HEK293 (cell line): ENCODE results near the gene CYB561A3.

ENCODE experiments used
- CTCF ChIA-PET: fragments of 350-600 bp; formaldehyde crosslinking; extraction: SDS; loops from one replicate; lab custom pipeline; 2021; ENCODE audit warnings: antibody characterized with exemption; lab: Yijun Ruan, JAX
- POLR2A ChIA-PET: fragments of 300-600 bp; formaldehyde crosslinking; extraction: SDS; loops from one replicate; lab custom pipeline; 2020; ENCODE audit warnings: antibody characterized with exemption, inconsistent platforms; lab: Yijun Ruan, JAX
- H3K27ac ChIP-seq: fragments of 200-500 bp; sonication (Bioruptor generic); 2 replicates; pipeline ENCODE4 v1.5.1; 2014; ENCODE audit warnings: low read depth, low read length, control low read depth, inconsistent platforms; ENCODE audit errors: extremely low read depth
- H3K36me3 ChIP-seq, 2 experiments: fragments of 200-500 bp in 1 of 2; sonication (Bioruptor generic) in 1 of 2; 1 replicate in 1 of 2; 2 replicates in 1 of 2; pipeline ENCODE4 v1.5.1; 2014 to 2017; ENCODE audit warnings: inconsistent platforms in 2 of 2, low read length in 2 of 2; ENCODE audit not compliant: control insufficient read depth in 2 of 2, insufficient read depth in 1 of 2
- H3K4me1 ChIP-seq: fragments of 200-500 bp; sonication (Bioruptor generic); 2 replicates; pipeline ENCODE4 v1.5.1; 2014; ENCODE audit warnings: mild to moderate bottlenecking, low read length, inconsistent platforms; ENCODE audit not compliant: control insufficient read depth, insufficient read depth
- H3K4me3 ChIP-seq: 2 replicates; pipeline ENCODE4 v1.5.1; 2011; ENCODE audit warnings: low read depth, mild to moderate bottlenecking, control low read depth, low read length, moderate library complexity
- H3K9me3 ChIP-seq: fragments of 200-500 bp; sonication (Bioruptor generic); 2 replicates; pipeline ENCODE4 v1.5.1; 2014; ENCODE audit warnings: low read depth, low read length, inconsistent platforms; ENCODE audit not compliant: control insufficient read depth, insufficient read depth
- EGR2 ChIP-seq: fragments of 450-650 bp; formaldehyde crosslinking; IDR thresholded peaks from 2 replicates; pipeline ENCODE4 v1.5.1; 2016; ENCODE audit warnings: low read depth, missing biosample characterization, missing genetic modification characterization
- GLI4 ChIP-seq: fragments of 450-650 bp; formaldehyde crosslinking; IDR thresholded peaks from 2 replicates; pipeline ENCODE4 v1.5.1; 2016; ENCODE audit warnings: missing biosample characterization, missing genetic modification characterization
- HIC1 ChIP-seq: fragments of 450-650 bp; formaldehyde crosslinking; IDR thresholded peaks from 2 replicates; pipeline ENCODE4 v1.5.1; 2016; ENCODE audit warnings: missing biosample characterization, missing genetic modification characterization
- PRDM10 ChIP-seq: fragments of 450-650 bp; formaldehyde crosslinking; IDR thresholded peaks from 2 replicates; pipeline ENCODE4 v1.5.1; 2016; ENCODE audit warnings: missing biosample characterization, missing genetic modification characterization
- REST ChIP-seq: fragments of 450-650 bp; formaldehyde crosslinking; IDR thresholded peaks from 2 replicates; pipeline ENCODE4 v1.5.1; 2016; ENCODE audit warnings: missing biosample characterization, missing genetic modification characterization
- TSHZ1 ChIP-seq: fragments of 450-650 bp; formaldehyde crosslinking; IDR thresholded peaks from 2 replicates; pipeline ENCODE4 v1.5.1; 2016; ENCODE audit warnings: missing biosample characterization, missing genetic modification characterization, borderline replicate concordance
- ZNF157 ChIP-seq: fragments of 450-650 bp; formaldehyde crosslinking; IDR thresholded peaks from 2 replicates; pipeline ENCODE4 v1.5.1; 2016; ENCODE audit warnings: missing biosample characterization, missing genetic modification characterization
- ZNF302 ChIP-seq: fragments of 450-650 bp; formaldehyde crosslinking; IDR thresholded peaks from 2 replicates; pipeline ENCODE4 v1.5.1; 2016; ENCODE audit warnings: missing biosample characterization, missing genetic modification characterization, low read depth
- ZNF529 ChIP-seq: fragments of 450-650 bp; formaldehyde crosslinking; IDR thresholded peaks from 2 replicates; pipeline ENCODE4 v1.5.1; 2017; ENCODE audit warnings: missing genetic modification characterization, missing biosample characterization; ENCODE audit not compliant: insufficient replicate concordance
- ZNF560 ChIP-seq: fragments of 450-650 bp; formaldehyde crosslinking; IDR thresholded peaks from 2 replicates; pipeline ENCODE4 v1.5.1; 2017; ENCODE audit warnings: missing biosample characterization, missing genetic modification characterization, borderline replicate concordance

Gene CYB561A3

GRCh38 chr11:61309141-61309540, 52.5 kb downstream of the CYB561A3 start (continued):
- TF ChIP-seq PRDM10 (tag by site-specific recombination) (no peak), ZNF529 (tag by site-specific recombination) (no peak)

GRCh38 chr11:61307354-61307753, 54.3 kb downstream of the CYB561A3 start:
- peak; percentile 84 for TF ChIP-seq REST (tag by site-specific recombination)
- TF ChIP-seq ZNF560 (tag by site-specific recombination): no peak
- TF ChIP-seq, all 188 proteins: peak for 1

GRCh38 chr11:61306221-61306620, 55.5 kb downstream of the CYB561A3 start:
- POLR2A ChIA-PET: no interaction called here
- Histone ChIP-seq H3K27ac (no peak overlapping the region), H3K4me1 (no peaks in the 10 kb centered on the region), H3K36me3 (peaks cover 23 to 99% of the 10 kb centered on the region in 2 experiments), H3K4me3 (no peak overlapping the region), H3K9me3 (no peaks in the 10 kb centered on the region)
- CTCF ChIA-PET: no interaction called here
- TF ChIP-seq EGR2 (tag by site-specific recombination) (0 out of 2 replicates have a peak, but pooled peaks have one; percentile 17), TSHZ1 (tag by site-specific recombination) (no peak)

More at GRCh38 chr11:61307354-61307753, 54.3 kb downstream of the CYB561A3 start:
- POLR2A ChIA-PET: interaction anchor here (0.5 kb wide), 1 partner anchor 92 kb away, joined by 5 read pairs; no protein-coding TSS in a partner anchor
- Histone ChIP-seq H3K4me1 (no peaks in the 10 kb centered on the region), H3K36me3 (peaks cover 22 to 99% of the 10 kb centered on the region in 2 experiments), H3K4me3 (no peak overlapping the region), H3K27ac (no peak overlapping the region), H3K9me3 (no peaks in the 10 kb centered on the region)
- CTCF ChIA-PET: interaction anchor here (0.6 to 1.4 kb wide), 2 partner anchors 27 to 165 kb away, joined by 3 read pairs; no protein-coding TSS in a partner anchor

GRCh38 chr11:61305417-61305816, 56.3 kb downstream of the CYB561A3 start:
- peaks cover 26 to 99% of the 10 kb centered on the region in 2 experiments for H3K36me3 ChIP-seq

More at GRCh38 chr11:61305417-61305816, 56.3 kb downstream of the CYB561A3 start:
- CTCF ChIA-PET: interaction anchor here (1.2 kb wide), 1 partner anchor 80 kb away, joined by 3 read pairs; no protein-coding TSS in a partner anchor
- Histone ChIP-seq H3K9me3 (no peaks in the 10 kb centered on the region), H3K27ac (no peak overlapping the region), H3K4me1 (no peaks in the 10 kb centered on the region), H3K4me3 (no peak overlapping the region)
- no peak for TF ChIP-seq GLI4
- no peak for TF ChIP-seq ZNF302 (tag by site-specific recombination)
- no peak for TF ChIP-seq ZNF157 (tag by site-specific recombination)
- no peak for TF ChIP-seq HIC1
- POLR2A ChIA-PET: no interaction called here
